Measurements from ENCODE around the gene SSH3.

DNA sequence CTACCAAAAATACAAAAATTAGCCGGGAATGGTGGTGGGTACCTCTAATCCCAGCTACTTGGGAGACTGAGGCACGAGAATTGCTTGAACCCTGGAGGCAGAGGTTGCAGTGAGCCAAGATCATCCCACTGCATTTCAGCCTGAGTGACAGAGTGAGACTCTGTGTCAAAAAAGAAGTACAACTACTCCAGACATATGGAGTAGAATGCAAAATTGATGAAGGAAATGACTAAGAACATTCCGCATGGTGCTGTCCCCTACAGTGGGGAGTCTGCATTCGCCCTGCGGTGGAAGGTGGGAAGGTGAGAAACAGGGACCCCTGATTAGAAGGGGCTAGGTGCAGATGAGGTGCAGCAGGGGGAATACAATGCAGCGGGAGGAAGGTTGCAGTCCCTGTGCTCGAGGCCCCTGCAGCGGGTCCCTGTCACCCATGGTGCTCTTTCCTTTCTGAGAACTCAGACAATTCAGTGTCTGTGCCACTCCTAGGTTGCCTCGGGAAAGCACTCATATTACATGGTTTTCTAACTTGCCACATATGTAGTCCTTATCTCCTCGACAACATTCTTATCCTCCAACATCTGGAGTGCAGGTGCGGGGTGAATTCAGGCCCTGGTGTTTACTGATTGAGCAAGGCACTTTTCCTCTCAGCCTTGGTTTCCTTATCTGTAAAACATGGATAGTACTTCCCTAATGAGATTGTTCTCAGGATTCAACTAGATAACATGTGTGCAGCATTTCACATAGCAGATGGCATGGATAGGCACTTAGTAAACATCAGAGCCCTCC lies 44.8 kb downstream of the SSH3 start:
- TF ChIP-seq, protein P1, sequence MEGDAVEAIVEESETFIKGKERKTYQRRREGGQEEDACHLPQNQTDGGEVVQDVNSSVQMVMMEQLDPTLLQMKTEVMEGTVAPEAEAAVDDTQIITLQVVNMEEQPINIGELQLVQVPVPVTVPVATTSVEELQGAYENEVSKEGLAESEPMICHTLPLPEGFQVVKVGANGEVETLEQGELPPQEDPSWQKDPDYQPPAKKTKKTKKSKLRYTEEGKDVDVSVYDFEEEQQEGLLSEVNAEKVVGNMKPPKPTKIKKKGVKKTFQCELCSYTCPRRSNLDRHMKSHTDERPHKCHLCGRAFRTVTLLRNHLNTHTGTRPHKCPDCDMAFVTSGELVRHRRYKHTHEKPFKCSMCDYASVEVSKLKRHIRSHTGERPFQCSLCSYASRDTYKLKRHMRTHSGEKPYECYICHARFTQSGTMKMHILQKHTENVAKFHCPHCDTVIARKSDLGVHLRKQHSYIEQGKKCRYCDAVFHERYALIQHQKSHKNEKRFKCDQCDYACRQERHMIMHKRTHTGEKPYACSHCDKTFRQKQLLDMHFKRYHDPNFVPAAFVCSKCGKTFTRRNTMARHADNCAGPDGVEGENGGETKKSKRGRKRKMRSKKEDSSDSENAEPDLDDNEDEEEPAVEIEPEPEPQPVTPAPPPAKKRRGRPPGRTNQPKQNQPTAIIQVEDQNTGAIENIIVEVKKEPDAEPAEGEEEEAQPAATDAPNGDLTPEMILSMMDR (IDR thresholded peaks at IDR 0.05) = no peak
- TF ChIP-seq POLR2A (IDR thresholded peaks at IDR 0.05) = no peak
